Fibroblast of lung (primary cell): Measurements from ENCODE around the gene ZNF382. TPM values are rescaled to one million over a fixed set of nuclear protein-coding genes. Genes with fewer than 3 reads are reported as not detected.

Experiments used
- DNase-seq, 2 donors: peaks; one replicate each; pipeline versions ENCODE4 v3.0.0 to v3.0.0-alpha.2; 2010; ENCODE audit warnings: low read depth in 2 of 2
- H2AFZ ChIP-seq: 2 replicates; pipeline ENCODE4 v1.5.1; 2012; ENCODE audit warnings: low read length, control low read depth, inconsistent platforms
- H3K27ac ChIP-seq: 2 replicates; pipeline ENCODE4 v1.5.1; 2011; ENCODE audit warnings: low read length, control low read depth; ENCODE audit not compliant: insufficient read depth
- H3K27me3 ChIP-seq: 2 replicates; pipeline ENCODE4 v1.5.1; 2011; ENCODE audit warnings: mild to moderate bottlenecking, low read length; ENCODE audit not compliant: control insufficient read depth, insufficient read depth
- H3K36me3 ChIP-seq: 2 replicates; pipeline ENCODE4 v1.5.1; 2011; ENCODE audit warnings: low read length; ENCODE audit not compliant: control insufficient read depth, insufficient read depth
- H3K4me1 ChIP-seq: 2 replicates; pipeline ENCODE4 v1.5.1; 2011; ENCODE audit warnings: low read length; ENCODE audit not compliant: control insufficient read depth, insufficient read depth; ENCODE audit errors: extremely low read depth
- H3K4me2 ChIP-seq: 2 replicates; pipeline ENCODE4 v1.5.1; 2011; ENCODE audit warnings: low read length, control low read depth; ENCODE audit not compliant: insufficient read depth; ENCODE audit errors: extremely low read depth
- H3K4me3 ChIP-seq, 4 experiments: fragments of 200-600 bp in 1 of 4; sonication (generic) in 1 of 4; replicated peaks in 1 of 4; 2 replicates each; pipeline ENCODE4 v1.5.1; 2011 to 2016; ENCODE audit warnings: low read length in 4 of 4, low read depth in 3 of 4, mild to moderate bottlenecking in 3 of 4, control low read depth in 2 of 4, inconsistent platforms in 1 of 4, mixed read lengths in 1 of 4; ENCODE audit not compliant: insufficient read depth in 1 of 4; ENCODE audit errors: control extremely low read depth in 1 of 4
- H3K79me2 ChIP-seq: 2 replicates; pipeline ENCODE4 v1.5.1; 2012; ENCODE audit warnings: mild to moderate bottlenecking, low read length, inconsistent platforms; ENCODE audit not compliant: control insufficient read depth, insufficient read depth
- H3K9ac ChIP-seq: 2 replicates; pipeline ENCODE4 v1.5.1; 2011; ENCODE audit warnings: mild to moderate bottlenecking, low read length, control low read depth; ENCODE audit not compliant: insufficient read depth
- H3K9me3 ChIP-seq: 2 replicates; pipeline ENCODE4 v1.5.1; 2012; ENCODE audit warnings: low read depth, low read length; ENCODE audit not compliant: control insufficient read depth, insufficient read depth
- H4K20me1 ChIP-seq: 2 replicates; pipeline ENCODE4 v1.5.1; 2011; ENCODE audit warnings: low read length; ENCODE audit not compliant: control insufficient read depth, insufficient read depth; ENCODE audit errors: extremely low read depth
- CTCF ChIP-seq, 2 donors: IDR thresholded peaks in 1 of 2; conservative IDR thresholded peaks in 1 of 2; 1 replicate in 1 of 2; 2 replicates in 1 of 2; pipeline ENCODE4 v1.5.1; 2011 to 2012; ENCODE audit warnings: low read length in 2 of 2, control low read depth in 1 of 2, inconsistent platforms in 1 of 2, low read depth in 1 of 2, mild to moderate bottlenecking in 1 of 2
- EZH2 ChIP-seq: IDR thresholded peaks from 2 replicates; pipeline ENCODE4 v1.5.1; 2012; ENCODE audit warnings: low read length, control low read depth, mild to moderate bottlenecking; ENCODE audit errors: missing control alignments
- polyA minus RNA-seq: library from RNA; depleted of rRNA, polyadenylated mRNA; stranded (reverse); fragments of >200 nt; gene quantifications from 2 replicates; pipeline ENCODE4 v1.2.3, GENCODE V29; 2011; ENCODE audit warnings: low replicate concordance
- polyA plus RNA-seq, 2 donors: library from polyadenylated mRNA; depleted of rRNA in 1 of 2; stranded (reverse) in 1 of 2; unstranded in 1 of 2; fragments of >200 nt; gene quantifications; 2 replicates each; pipeline ENCODE4 v1.2.1, GENCODE V29; 2011 to 2012; ENCODE audit warnings: missing spikeins in 1 of 2
- total RNA-seq: library from RNA; depleted of rRNA; stranded (reverse); fragments of >200 nt; gene quantifications from 2 replicates; pipeline ENCODE4 v1.2.1, GENCODE V29; 2014

Gene ZNF382
- 13.4 and 16.0 TPM in 2 replicates for total RNA-seq
- 0.77 and 1.0 TPM in 2 replicates for polyA plus RNA-seq
- polyA plus RNA-seq (2012), result 1.9 and 2.6 TPM in 2 replicates
- 1.4 and 3.9 TPM in 2 replicates for polyA minus RNA-seq

- peak within 1 kb of the TSS; percentile 98 for H3K4me2 ChIP-seq
- peak within 1 kb of the TSS; percentile 79 for H3K27ac ChIP-seq
- H3K36me3 ChIP-seq, result no peaks in the 10 kb centered on the region
- H3K4me3 ChIP-seq, result peak within 1 kb of the TSS; percentile 80 to 89 (median 87)
- peak within 1 kb of the TSS; percentile 69 for H3K9ac ChIP-seq
- H3K9me3 ChIP-seq, result no peaks in the 10 kb centered on the region
- H3K4me1 ChIP-seq, result no peaks in the 10 kb centered on the region
- no peaks in the 10 kb centered on the region for H3K27me3 ChIP-seq
- H2AFZ ChIP-seq, result peak within 1 kb of the TSS; percentile 96
- DNase-seq, result peak; percentile 64 to 67
- H4K20me1 ChIP-seq, result no peaks in the 10 kb centered on the region
- peaks cover 1% of the 10 kb centered on the region for H3K79me2 ChIP-seq
- TF ChIP-seq CTCF (conservative IDR thresholded peaks at IDR 0.05 in 1 of 2, IDR thresholded peaks at IDR 0.05 in 1 of 2; ENCODE audit: low read depth in 1 of 2, low read length in 2 of 2), result no peak
- no peak for TF ChIP-seq EZH2
Measured at GRCh38 chr19:36605101-36605876, at the start of gene ZNF382. Gene ZNF382, plus strand, starts transcription at chr19:36605313. Its CDS starts 4,602 bp downstream, at chr19:36609915.

DNA sequence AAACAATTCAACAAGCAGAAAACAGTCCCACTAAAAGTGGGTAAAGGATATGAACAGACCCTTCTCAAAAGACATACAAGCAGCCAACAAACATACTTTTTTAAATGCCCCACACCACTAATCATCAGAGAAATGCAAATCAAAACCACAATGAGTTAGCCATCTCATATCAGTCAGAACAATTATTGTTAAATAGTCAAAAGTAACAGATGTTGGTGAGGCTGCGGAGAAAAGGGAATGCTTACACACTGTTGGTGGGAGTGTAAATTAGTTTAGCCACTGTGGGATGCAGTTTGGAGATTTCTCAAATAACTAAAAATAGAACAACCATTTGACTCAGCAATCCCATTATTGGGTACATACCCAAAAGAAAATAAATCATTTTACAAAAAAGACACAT lies 40.7 kb upstream of the ZNF382 start:
- H3K27me3 ChIP-seq, result no peaks in the 10 kb centered on the region
- peaks cover 1% of the 10 kb centered on the region for H3K36me3 ChIP-seq
- DNase-seq, result peak in 1 of 2 donors; percentile 59
- no peaks in the 10 kb centered on the region for H3K79me2 ChIP-seq
- no peak overlapping the region for H3K27ac ChIP-seq
- H3K4me2 ChIP-seq, result no peak overlapping the region
- TF ChIP-seq CTCF (conservative IDR thresholded peaks at IDR 0.05 in 1 of 2, IDR thresholded peaks at IDR 0.05 in 1 of 2; ENCODE audit: low read depth in 1 of 2, low read length in 2 of 2), result no peak
- TF ChIP-seq EZH2, result no peak
- H2AFZ ChIP-seq, result no peak overlapping the region
- no peak overlapping the region for H3K4me3 ChIP-seq
- H4K20me1 ChIP-seq, result no peaks in the 10 kb centered on the region
- H3K4me1 ChIP-seq, result no peaks in the 10 kb centered on the region
- H3K9me3 ChIP-seq, result no peaks in the 10 kb centered on the region
- no peak overlapping the region for H3K9ac ChIP-seq

GRCh38 chr19:36572593-36573019 lies 32.5 kb upstream of the ZNF382 start:
- Histone ChIP-seq H4K20me1 (no peaks in the 10 kb centered on the region), H3K9ac (peak overlapping the region; percentile 87), H2AFZ (peak overlapping the region; percentile 91), H3K4me1 (no peaks in the 10 kb centered on the region), H3K4me3 (peak overlapping the region; percentile 46 to 93 (median 76)), H3K36me3 (peaks cover 2% of the 10 kb centered on the region), H3K27ac (peak overlapping the region; percentile 67), H3K79me2 (peaks cover 17% of the 10 kb centered on the region), H3K27me3 (no peaks in the 10 kb centered on the region), H3K4me2 (peak overlapping the region; percentile 92), H3K9me3 (no peaks in the 10 kb centered on the region)
- DNase-seq, result no peak
- TF ChIP-seq EZH2 (no peak), CTCF (conservative IDR thresholded peaks at IDR 0.05 in 1 of 2, IDR thresholded peaks at IDR 0.05 in 1 of 2; ENCODE audit: low read depth in 1 of 2, low read length in 2 of 2) (no peak)
